Effector CD4-positive, alpha-beta T cell (primary cell): ENCODE results near the gene NME5. TPM values are rescaled to one million over a fixed set of nuclear protein-coding genes. Genes with fewer than 3 reads are reported as not detected.
A peak's percentile ranks its signal among the peaks of the same experiment; 100 is the strongest.
"Not testable (repeated sequence)": the region's sequence is repeated elsewhere in the genome, so short reads cannot be mapped to it uniquely, and the experiment has no call there.

Source experiments
- DNase-seq: peaks from one replicate; pipeline ENCODE4 v3.0.0-alpha.2; 2020
- total RNA-seq: gene quantifications from one replicate; lab custom pipeline; 2026; lab: John Stamatoyannopoulos, UW

The NME5 gene, protein sequence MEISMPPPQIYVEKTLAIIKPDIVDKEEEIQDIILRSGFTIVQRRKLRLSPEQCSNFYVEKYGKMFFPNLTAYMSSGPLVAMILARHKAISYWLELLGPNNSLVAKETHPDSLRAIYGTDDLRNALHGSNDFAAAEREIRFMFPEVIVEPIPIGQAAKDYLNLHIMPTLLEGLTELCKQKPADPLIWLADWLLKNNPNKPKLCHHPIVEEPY
- not detected for total RNA-seq

DNA sequence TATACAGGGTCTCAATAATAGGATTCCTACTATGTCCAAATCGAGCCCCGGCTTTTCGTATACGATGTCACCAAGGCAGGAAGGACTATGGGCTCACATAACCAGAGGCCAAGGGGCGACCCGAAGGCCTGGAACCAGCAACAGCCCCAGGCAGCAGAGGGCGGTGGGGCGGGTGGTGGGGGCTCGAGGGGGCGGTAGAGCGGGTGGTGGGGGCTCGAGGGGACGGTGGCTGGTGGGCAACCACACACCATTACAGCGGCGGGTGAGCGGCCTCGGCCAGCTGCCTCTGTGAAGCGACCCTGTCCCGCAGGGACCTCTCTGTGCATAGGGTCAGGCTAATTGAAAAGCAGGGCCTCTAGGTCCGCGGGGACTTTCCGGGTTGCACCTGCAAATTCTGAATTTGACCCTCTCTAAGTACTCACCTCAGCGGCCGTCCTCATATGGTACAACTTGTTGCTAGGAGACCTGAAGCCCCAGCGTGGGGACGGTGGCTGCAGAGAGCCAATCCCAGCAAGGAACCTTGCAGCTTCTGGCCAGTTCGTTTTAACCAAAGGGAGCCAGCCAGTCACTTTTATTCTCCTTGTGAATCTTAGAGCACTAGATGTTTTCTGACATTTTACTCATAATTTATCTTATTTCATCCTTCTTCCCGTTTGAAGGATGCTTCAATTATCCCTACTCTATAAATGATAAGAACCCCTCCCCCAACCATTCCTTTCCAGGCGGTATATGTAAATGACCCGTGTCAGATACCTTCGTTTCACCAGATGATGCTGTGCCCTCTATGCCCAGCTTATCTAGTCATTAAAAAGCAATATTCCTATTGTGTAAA lies at the start of gene NME5:
Gene NME5, minus strand, starts transcription at position 480 of the 832 bp plus-strand sequence. CDS start 648 bp downstream, outside the sequence.
- DNase-seq, result no peak

DNA sequence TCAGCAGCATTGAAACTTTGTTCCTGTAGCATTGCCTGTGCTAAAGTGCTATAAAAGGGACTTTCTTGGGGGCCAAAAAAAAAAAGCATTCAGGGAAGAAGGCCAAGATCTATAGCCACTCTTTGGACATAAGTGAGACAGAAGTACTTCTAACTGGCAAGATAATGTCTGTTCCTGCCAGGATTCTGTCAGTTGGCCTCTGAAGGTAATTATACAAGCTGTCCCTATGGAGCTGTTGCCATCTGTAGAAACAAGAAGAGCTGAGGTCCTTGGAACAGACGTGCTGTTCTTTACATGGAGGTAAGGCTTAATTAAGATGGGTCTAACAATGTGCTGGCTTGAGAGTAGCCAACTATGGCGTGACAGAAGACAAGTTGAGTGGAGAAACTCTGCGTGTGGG lies 49.4 kb upstream of the NME5 start:
- DNase-seq, result no peak

DNA sequence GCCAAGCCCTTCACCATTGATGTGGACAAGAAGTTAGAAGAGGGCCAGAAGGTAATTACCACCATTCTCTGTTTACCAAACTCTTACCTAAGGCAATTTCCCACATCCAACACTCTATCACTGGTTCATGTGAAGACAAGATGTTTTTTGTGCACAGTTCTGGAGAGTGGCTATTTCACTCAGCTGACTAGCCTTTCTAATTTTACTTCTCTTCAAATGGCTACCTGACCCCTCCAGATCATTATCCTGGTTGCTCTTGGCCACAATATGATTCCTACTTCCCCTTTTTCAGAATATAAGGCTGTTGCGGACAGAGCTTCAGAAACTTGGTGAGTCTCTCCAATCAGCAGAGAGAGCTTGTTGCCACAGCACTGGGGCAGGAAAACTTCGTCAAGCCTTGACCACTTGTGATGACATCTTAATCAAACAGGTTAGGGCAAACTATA lies 46.8 kb upstream of the NME5 start:
- DNase-seq, result no peak

DNA sequence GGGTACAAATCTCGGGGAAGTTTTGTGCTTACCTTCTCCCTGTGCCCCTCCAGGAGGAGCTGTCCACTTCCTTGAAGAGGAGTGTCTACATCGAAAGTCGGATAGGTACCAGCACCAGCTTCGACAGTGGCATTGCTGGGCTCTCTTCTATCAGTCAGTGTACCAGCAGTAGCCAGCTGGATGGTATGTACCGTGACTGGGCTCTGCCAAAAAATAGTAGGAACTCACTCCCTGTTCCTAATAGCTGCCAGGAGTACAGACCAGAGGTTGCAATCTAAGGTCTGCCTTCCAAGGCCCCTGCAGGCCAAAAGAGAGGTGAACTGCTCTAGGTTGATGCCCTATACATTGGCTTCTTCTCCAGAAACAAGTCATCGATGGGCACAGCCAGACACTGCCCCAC lies 43.6 kb upstream of the NME5 start:
- no peak for DNase-seq

DNA sequence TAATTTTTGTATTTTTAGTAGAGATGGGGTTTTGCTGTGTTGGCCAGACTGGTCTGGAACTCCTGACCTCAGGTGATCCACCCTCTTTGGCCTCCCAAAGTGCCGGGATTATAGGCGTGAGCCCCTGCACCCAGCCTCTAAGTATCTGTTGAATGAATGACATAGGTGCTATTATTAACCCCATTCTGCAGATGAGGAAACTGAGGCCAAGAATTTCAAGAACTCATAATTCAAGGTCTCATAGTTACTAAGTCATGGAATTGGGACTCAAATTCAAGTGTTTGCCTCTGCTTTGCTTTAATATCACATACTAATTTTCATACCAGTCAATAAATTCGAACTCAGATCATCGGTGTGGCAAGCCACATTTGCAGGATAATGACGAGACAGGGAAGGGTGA lies 41.6 kb upstream of the NME5 start:
- DNase-seq, result no peak

DNA sequence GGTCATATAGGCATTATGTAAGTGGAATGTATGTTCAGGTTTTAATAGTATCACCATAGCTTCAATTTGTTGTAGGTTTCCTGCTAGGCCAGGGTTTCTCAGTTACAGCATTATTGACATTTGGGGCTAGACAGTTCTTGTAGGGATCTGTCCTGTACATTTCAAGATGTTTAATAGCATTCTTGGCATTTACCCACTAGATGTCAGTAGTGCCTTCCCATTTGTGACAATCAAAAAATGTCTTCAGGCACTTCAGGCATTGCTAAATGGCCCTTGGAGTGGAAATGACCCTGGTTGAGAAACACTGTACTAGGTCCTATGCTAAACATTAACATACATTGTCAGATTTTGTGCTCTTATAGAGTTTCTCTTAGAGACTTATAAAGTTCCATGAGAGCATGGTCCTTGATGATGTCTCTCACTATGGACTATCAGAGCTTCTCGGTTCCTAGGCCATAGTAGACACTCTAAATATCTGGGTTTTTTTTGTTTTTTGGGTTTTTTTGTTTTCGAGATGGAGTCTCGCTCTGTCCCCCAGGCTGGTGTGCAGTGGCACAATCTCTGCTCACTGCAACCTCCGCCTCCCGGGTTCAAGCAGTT lies 41.1 kb upstream of the NME5 start:
- no peak for DNase-seq

DNA sequence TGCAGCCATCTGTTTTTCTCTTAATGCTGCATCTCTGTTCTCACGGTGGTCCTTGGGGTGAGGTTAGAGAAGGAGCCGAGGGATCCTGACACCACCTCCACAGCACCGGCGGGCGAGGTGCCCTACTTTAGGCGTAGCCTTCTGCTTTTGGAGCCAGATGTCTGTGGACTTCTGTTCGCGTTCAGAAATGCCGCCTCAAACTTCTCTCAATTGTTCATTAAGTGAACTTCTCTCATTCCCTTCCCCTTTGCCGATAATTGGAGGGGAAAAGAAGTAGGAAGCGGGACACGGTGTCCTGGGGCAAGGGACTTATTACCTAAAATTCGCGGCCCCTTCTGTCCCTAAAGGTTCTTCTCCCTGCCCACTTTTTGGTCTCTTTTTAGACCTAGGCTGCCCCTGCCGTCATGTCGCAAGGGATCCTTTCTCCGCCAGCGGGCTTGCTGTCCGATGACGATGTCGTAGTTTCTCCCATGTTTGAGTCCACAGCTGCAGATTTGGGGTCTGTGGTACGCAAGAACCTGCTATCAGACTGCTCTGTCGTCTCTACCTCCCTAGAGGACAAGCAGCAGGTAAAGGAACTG lies 40.1 kb upstream of the NME5 start:
- DNase-seq, result no peak

DNA sequence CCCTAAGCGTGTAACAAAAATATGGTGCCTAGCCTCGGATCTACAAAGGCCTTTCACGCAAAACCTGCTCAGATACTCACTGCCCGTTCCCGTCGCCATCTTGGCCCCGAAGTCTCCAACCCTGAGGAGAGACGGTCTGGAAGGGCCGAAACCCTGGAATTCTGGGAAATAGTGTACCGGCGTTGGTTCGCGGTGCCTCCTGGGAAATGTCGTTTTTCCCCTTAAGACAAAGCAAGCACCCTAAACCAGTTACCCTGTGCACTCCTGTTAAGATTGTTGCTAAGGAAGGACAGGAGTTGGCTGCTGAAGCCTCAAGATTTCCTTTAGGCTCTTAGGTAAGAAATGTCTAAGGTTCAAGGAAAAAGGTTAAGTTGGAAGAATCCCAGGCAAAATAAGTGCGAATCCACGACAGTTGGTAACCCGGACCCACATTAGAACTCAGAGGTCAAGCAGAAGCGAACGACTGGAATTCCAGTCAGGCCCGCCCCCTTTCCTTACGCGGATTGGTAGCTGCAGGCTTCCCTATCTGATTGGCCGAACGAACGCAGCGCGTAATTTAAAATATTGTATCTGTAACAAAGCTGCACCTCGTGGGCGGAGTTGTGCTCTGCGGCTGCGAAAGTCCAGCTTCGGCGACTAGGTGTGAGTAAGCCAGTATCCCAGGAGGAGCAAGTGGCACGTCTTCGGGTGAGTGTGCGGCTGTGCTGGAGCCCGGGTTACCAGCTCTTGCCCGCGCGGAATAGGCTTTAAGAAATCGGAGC lies 39.5 kb upstream of the NME5 start, which contains the start of the genes BRD8 and KIF20A:
Gene BRD8, minus strand, starts transcription at position 115 of the 761 bp plus-strand sequence. Its CDS starts 16 bp downstream, at position 99.
Gene KIF20A, plus strand, starts transcription at position 597 of the 761 bp plus-strand sequence. CDS start 569 bp downstream, outside the sequence.
- peak; percentile 88 for DNase-seq

DNA sequence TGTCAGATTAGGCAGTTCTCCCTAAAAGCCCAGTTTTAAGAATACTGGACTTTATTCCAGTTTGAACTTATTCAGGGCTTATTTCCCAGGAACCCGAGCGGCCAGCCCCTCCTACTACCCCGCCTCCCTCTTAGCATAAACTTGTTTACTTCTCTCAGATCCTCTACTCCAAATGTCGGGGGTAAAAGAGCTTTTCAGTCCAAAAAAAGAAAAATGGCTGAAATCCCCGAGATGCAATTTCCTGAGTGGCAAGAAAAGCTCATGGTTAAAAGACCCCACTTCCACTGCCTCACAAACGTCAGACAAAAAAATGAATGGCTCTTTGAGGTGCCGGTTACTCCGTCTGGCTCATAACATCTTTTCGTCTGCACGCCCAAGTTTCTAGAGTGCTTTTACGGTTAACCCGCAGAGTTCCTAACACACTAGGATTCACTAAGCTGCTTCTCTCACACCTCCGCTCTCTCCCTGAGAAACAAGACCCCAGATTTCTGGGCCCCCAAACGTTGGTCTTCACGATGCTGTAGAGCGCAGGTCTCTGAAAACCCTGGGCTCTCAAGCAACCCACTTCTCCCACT lies 38.8 kb upstream of the NME5 start:
- no peak for DNase-seq

DNA sequence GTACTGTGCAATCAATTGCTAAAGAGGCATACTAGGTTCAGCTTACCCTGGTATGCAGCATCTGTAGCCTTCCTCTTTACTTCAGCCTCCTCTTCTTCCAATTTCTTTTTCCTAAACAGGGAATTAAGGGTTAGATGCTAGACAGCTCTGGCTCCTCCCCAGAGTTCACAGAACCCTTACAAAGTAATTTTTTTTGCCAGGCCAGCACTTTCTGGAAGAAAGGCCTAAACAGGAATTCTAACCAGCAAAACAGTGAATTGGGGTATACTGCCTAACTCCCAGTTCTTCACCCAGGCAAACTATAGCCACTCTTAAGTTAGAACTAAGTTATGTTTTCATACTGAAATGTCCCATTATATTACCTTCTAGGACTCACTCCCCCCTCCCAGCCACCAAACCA lies 31.1 kb upstream of the NME5 start:
- no peak for DNase-seq

DNA sequence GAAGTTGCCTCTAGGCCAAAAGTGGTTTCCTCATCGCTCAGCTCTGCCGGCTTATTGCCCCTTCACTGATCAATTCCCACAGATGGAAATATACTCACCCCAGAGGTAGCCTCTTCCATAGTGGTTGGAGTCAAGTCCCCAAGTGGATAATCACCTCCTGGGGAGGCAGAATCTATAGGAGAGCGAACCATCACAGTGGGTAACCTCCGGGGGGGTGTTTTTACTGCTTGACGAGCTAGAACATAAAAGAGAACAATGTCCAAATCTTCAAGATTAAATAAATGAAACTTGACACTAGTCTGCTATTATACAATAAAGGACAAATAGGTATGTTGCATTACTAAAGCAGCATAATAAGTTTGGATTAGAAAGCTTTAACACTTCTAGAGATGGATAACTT lies 29.9 kb upstream of the NME5 start:
- no peak for DNase-seq

DNA sequence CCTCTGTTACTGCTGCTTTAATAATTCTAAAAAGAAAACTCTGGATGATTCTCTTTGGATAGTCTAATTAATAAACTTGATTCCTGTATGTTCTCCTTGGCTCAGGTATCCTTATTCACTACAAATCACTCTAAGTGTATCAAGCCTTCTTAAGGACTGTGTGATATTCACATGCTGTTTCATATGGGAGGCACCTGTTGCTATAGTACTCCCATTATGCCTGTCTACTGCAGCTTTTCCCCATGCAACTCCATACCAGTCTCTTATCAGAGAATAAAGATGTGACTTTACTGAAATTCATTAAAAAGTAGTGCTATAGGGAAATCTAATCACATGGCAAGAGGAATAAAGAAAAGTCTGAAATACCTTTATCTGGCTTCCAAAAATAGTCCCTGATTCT lies 24.5 kb upstream of the NME5 start:
- DNase-seq, result no peak

DNA sequence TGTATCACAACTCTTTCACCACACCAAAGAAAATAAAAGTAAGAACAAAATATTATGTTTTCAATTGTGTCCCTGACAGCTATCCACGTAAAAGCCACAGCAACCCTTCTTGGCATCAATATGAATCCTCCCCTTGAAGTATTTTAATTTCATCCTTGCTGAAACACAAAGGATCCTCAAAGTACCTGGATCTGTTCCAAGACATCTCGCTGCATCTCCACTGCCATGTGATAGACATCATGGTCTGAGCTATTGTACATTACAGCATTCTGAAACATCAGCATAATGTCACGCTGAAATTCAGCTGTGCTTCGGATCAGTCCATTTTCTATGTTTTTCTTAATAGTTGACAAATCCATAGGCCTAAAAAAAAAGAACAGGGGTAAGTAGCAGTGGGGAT lies 21.5 kb upstream of the NME5 start:
- no peak for DNase-seq

DNA sequence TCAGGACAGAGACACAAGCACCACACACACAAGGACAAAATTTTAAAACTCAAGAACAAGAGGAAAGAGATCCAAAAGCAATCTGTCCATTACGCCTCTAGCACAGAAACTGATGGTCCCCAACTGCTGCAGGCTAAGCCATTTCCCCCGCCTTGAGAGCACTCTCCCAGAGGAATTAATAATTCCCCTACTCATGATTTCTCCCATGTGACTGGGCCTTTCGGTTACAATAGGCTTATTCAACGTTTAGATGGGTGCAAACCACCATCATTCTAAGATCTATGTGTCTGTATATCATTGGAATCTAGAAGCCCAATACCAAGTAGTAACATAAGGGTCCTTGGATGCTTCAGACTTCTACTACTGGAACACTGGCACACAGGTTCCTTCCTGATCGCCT lies 20.4 kb upstream of the NME5 start:
- no peak for DNase-seq

DNA sequence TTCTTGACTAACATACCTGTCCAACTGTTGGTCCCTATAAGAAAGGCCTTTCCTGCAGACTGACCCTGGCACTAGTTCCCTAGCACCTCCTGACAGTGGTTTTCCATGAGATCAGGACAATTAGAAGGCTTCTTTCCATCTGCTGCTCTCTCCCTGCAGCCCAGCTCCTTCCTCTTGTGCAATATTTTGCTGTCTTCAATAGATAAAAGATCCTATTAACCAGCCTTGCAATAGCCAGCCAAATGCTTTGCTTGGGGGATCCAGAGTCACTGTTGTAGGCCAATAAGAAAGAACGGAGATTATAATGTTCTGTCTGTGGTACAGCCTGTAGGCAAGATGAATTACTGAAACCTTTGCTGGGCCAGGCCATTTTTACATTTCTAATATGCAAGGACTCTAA lies 18.4 kb upstream of the NME5 start:
- no peak for DNase-seq

DNA sequence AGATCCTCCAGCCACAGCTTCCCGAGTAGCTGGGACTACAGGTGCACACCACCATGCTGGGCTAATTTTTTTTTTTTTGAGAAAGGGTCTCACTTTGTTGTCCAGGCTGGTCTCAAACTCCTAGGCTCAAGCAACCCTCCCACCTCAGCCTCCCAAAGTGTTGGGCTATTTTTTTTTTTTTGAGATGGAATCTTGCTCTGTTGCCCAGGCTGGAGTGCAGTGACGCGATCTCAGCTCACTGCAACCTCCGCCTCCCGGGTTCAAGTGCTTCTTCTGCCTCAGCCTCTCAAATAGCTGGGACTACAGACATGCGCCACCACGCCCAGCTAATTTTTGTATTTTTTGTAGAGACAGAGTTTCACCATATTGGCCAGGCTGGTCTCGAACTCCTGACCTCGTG lies 16.7 kb upstream of the NME5 start:
- not testable (repeated sequence) for DNase-seq

DNA sequence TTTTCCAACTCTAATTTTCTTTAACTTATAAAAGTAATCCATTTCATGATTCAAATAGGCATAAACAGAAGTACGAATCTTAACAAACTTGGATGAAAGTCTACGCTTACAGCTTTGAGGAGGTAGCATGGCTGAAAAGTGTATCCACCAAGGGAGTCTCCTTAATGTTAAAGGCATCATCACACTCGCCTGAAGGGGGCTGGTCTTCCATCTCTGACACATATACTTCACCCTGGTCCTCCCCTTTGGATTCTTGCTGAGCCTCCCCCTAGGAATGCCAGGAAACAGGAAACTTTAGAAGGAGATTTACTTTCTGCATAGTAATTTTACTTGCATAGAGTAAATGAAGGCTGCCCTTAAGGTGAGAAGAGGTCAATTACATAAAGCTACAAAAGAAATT lies 10.3 kb upstream of the NME5 start:
- no peak for DNase-seq

DNA sequence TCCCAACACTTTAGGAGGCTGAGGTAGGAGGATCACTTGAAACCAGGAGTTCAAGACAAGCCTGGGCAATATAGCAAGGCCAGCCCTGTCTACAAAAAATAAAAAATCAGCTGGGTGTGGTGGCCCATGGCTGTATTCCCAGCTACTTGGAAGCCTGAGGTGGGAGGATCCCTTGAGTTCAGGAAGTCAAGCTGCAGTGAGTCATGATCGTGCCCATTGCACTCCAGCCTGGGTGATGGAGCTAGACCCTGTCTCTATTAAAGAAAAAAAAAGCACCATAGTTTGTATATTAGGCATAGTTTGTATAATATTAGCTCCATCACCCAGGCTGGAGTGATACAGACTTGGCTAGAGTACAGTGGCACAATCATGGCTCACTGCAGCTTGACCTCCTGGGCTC lies 9.6 kb upstream of the NME5 start:
- no peak for DNase-seq

DNA sequence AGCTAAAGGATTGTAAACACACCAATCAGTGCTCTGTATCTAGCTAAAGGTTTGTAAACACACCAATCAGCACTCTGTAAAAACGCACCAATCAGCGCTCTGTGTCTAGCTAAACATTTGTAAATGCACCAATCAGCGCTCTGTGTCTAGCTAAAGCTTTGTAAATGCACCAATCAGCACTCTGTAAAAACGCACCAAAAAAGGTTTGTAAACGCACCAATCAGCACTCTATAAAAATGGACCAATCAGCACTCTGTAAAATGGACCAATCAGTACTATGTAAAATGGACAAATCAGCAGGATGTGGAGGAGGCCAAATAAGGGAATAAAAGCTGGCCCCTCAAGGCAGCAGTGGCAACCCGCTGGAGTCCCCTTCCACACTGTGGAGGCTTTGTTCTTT lies 4.3 kb upstream of the NME5 start:
- not testable (repeated sequence) for DNase-seq

DNA sequence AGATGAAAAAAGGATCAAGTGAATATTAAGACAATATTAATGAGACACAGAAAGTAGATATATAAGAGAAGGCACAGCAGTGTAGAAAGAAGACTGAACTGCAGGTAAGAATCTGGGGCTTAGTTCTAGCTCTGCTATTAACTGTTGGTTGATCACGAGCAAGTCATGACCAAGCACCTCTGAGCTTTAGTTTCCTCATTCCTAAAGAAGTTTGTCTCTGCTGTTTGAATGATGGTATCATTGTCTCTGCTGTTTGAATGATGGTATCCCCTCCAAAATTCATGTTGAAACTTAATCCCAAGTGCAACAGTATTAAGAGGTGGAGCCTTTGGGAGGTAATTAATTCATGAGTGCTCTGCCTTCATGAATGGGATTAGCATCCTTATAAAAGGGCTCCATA lies 2.5 kb upstream of the NME5 start:
- DNase-seq, result no peak

DNA sequence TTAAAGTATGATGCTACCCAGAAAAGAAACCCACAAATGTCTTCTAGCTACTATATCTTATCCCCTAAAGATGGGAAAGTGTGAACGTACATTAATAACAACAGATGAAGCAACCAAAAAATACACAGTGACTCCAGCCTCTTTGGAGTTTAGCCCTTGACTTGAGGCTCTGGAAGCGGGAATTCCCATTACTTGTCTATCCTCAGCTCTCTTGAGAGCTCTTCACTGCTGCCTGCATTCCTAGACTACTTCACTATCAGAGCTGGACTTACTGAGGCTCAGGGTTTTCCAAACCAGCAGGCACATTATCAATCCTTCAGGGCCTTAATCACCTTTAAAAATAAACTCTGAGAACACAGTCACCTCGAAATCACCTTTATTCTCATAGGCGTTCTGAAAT lies 1.0 kb upstream of the NME5 start:
- DNase-seq, result no peak

DNA sequence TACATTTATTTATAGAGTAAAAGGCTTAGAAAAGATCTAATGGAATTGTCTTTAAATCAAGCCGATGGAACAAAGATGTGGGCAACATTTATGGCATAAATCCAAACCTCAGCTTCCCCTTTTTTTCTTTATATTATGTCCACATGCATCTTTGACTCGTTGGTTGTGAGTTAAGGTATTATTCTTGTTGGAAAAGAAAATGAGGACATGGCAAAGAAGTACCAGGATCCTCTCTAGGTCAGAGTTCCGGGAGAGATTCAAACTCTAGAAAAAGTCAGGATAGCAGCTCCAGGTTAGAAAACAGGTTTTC lies 508 bp upstream of the NME5 start:
- no peak for DNase-seq
